ENCODE data around the gene ADAM22.

- TF ChIP-seq, protein P1, sequence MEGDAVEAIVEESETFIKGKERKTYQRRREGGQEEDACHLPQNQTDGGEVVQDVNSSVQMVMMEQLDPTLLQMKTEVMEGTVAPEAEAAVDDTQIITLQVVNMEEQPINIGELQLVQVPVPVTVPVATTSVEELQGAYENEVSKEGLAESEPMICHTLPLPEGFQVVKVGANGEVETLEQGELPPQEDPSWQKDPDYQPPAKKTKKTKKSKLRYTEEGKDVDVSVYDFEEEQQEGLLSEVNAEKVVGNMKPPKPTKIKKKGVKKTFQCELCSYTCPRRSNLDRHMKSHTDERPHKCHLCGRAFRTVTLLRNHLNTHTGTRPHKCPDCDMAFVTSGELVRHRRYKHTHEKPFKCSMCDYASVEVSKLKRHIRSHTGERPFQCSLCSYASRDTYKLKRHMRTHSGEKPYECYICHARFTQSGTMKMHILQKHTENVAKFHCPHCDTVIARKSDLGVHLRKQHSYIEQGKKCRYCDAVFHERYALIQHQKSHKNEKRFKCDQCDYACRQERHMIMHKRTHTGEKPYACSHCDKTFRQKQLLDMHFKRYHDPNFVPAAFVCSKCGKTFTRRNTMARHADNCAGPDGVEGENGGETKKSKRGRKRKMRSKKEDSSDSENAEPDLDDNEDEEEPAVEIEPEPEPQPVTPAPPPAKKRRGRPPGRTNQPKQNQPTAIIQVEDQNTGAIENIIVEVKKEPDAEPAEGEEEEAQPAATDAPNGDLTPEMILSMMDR (IDR thresholded peaks at IDR 0.05; ENCODE audit: poor library complexity, severe bottlenecking): no peak
- TF ChIP-seq EP300 (conservative IDR thresholded peaks at IDR 0.05; ENCODE audit: poor library complexity, severe bottlenecking) (no peak), RAD21 (conservative IDR thresholded peaks at IDR 0.05) (no peak), EZH2 (IDR thresholded peaks at IDR 0.05; ENCODE audit: borderline replicate concordance, insufficient read depth, low read length, poor library complexity, severe bottlenecking) (no peak), POLR2AphosphoS5 (IDR thresholded peaks at IDR 0.05) (no peak), MXI1 (conservative IDR thresholded peaks at IDR 0.05; ENCODE audit: poor library complexity, severe bottlenecking) (no peak)
Measured at GRCh38 chr7:88239852-88240251, 305.8 kb downstream of the ADAM22 start.
